Measurements from ENCODE around the gene ESF1. TPM values are rescaled to one million over a fixed set of nuclear protein-coding genes. Genes with fewer than 3 reads are reported as not detected.

Gene ESF1
- total and polyA plus RNA-seq, 7 donors: 7.2 to 20.5 (median 14.0) TPM

DNA sequence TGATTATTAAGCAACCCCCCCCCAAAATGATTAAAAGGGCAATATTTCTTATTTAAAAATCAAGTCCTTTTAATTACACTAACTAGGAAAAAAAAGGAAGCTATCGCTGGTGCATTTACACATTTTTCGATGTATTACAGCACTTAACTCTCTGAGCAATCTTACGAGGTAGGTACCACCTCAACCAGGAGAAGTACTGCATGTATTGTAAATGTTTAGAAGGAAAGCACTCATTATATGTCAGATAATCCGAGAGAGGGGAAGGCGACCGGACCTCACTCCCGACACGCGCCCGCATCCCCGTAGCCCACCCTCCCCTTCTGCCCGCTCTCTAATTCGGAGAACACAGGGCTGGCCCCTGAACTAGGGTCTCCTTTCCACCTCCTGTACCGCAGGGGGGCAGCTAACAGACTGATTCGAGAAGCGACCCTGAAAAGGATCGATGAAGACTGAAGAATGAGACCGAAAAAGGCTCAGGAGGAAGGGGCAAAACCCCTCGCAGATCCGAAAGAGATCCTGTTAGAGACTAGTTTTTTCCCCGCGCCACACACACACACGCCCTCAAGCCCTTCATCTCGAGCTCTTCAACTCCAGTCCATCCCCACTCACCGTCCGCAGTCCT, 337 bp downstream of the ESF1 start:
- H3K4me3 ChIP-seq: peak overlapping the region; percentile 67 to 92 (median 77)
- H3K36me3 ChIP-seq: peaks cover 0 to 50% (median 5%) of the 10 kb centered on the region in 4 donors
- peak overlapping the region; percentile 83 to 95 (median 90) for H3K27ac ChIP-seq
- no peak for DNase-seq
- 0% methylated on average over 26 of the region's 26 CpGs for WGBS, 2 donors
- H3K9me3 ChIP-seq: no peaks in the 10 kb centered on the region
- no peak for TF ChIP-seq POLR2AphosphoS5 (IDR thresholded peaks at IDR 0.05)
- TF ChIP-seq, protein P1, sequence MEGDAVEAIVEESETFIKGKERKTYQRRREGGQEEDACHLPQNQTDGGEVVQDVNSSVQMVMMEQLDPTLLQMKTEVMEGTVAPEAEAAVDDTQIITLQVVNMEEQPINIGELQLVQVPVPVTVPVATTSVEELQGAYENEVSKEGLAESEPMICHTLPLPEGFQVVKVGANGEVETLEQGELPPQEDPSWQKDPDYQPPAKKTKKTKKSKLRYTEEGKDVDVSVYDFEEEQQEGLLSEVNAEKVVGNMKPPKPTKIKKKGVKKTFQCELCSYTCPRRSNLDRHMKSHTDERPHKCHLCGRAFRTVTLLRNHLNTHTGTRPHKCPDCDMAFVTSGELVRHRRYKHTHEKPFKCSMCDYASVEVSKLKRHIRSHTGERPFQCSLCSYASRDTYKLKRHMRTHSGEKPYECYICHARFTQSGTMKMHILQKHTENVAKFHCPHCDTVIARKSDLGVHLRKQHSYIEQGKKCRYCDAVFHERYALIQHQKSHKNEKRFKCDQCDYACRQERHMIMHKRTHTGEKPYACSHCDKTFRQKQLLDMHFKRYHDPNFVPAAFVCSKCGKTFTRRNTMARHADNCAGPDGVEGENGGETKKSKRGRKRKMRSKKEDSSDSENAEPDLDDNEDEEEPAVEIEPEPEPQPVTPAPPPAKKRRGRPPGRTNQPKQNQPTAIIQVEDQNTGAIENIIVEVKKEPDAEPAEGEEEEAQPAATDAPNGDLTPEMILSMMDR (IDR thresholded peaks at IDR 0.05): no peak
- no peak for TF ChIP-seq POLR2A (IDR thresholded peaks at IDR 0.05)
- no peak for TF ChIP-seq EP300 (IDR thresholded peaks at IDR 0.05)
- no peaks in the 10 kb centered on the region for H3K27me3 ChIP-seq
- peaks cover 0 to 39% (median 36%) of the 10 kb centered on the region in 4 donors for H3K4me1 ChIP-seq
- intact Hi-C loops (cut with DNase I): loop anchor here (2.0 kb wide), 1 partner anchor 146 kb away; the partner anchor contains the start of gene TASP1

- Histone ChIP-seq H3K4me3 (peak overlapping the region in 1 of 4 donors; percentile 67), H3K27me3 (no peaks in the 10 kb centered on the region), H3K4me1 (peaks cover 0 to 39% (median 36%) of the 10 kb centered on the region in 4 donors), H3K27ac (no peak overlapping the region), H3K36me3 (peaks cover 0 to 42% (median 5%) of the 10 kb centered on the region in 4 donors), H3K9me3 (no peaks in the 10 kb centered on the region)
- TF ChIP-seq, protein P1 (IDR thresholded peaks at IDR 0.05): no peak
- intact Hi-C loops (cut with DNase I): no loop called here
- no peak for DNase-seq
- WGBS, 2 donors: 93 to 96% methylated on average over 13 of the region's 13 CpGs
These were observed 1.2 kb downstream of the ESF1 start for GRCh38 chr20:13783528-13783927.

GRCh38 chr20:13778827-13779226, 5.9 kb downstream of the ESF1 start:
- Histone ChIP-seq H3K4me3 (no peak overlapping the region), H3K36me3 (peaks cover 0 to 69% (median 9%) of the 10 kb centered on the region in 4 donors), H3K27ac (no peak overlapping the region), H3K9me3 (no peaks in the 10 kb centered on the region), H3K27me3 (no peaks in the 10 kb centered on the region), H3K4me1 (peaks cover 0 to 8% (median 6%) of the 10 kb centered on the region in 4 donors)
- intact Hi-C loops (cut with DNase I): loop anchor here (10.0 kb wide), 1 partner anchor 234 kb away; no protein-coding TSS in a partner anchor
- TF ChIP-seq, protein P1 (IDR thresholded peaks at IDR 0.05): no peak
- TF ChIP-seq POLR2A (IDR thresholded peaks at IDR 0.05): no peak
- no peak for TF ChIP-seq POLR2AphosphoS5 (IDR thresholded peaks at IDR 0.05)
- TF ChIP-seq EP300 (IDR thresholded peaks at IDR 0.05): no peak
- 84 to 96% methylated on average over 3 of the region's 3 CpGs for WGBS, 2 donors
- DNase-seq: no peak

- H3K27ac ChIP-seq: no peak overlapping the region
- no peaks in the 10 kb centered on the region for H3K27me3 ChIP-seq
- no peaks in the 10 kb centered on the region for H3K9me3 ChIP-seq
- H3K36me3 ChIP-seq: peaks cover 0 to 81% (median 9%) of the 10 kb centered on the region in 4 donors
- no peak for TF ChIP-seq POLR2A (IDR thresholded peaks at IDR 0.05)
- no peak for TF ChIP-seq POLR2AphosphoS5 (IDR thresholded peaks at IDR 0.05)
- TF ChIP-seq EP300 (IDR thresholded peaks at IDR 0.05): no peak
- TF ChIP-seq, protein P1 (IDR thresholded peaks at IDR 0.05): no peak
- H3K4me3 ChIP-seq: no peak overlapping the region
- no peaks in the 10 kb centered on the region for H3K4me1 ChIP-seq
- intact Hi-C loops (cut with DNase I): loop anchor here (10.0 kb wide), 1 partner anchor 232 kb away; no protein-coding TSS in a partner anchor
- WGBS, 2 donors: 59 to 71% methylated on average over 4 of the region's 4 CpGs
- no peak for DNase-seq
These were observed 7.5 kb downstream of the ESF1 start for GRCh38 chr20:13777171-13777601.

All from sigmoid colon (tissue), 7 donors.